ENCODE results near the gene FBXL5.

FBXL5 gene

GRCh38 chr4:15677507-15677988, 22.4 kb upstream of the FBXL5 start:
- Histone ChIP-seq H2AFZ (ENCODE audit: low read depth, low read length, severe bottlenecking) (no peak overlapping the region), H3K4me2 (ENCODE audit: low read depth, low read length, poor library complexity, severe bottlenecking) (peak overlapping the region; percentile 79), H3K9me2 (replicated peaks; ENCODE audit: insufficient read depth, low read length) (no peaks in the 10 kb centered on the region), H4K20me1 (ENCODE audit: low read depth, low read length) (no peaks in the 10 kb centered on the region), H3K27me3 (ENCODE audit: low read length) (no peaks in the 10 kb centered on the region), H3K79me2 (ENCODE audit: insufficient read depth, low read length) (peaks cover 95% of the 10 kb centered on the region), H3K36me3 (ENCODE audit: low read length) (peaks cover 7% of the 10 kb centered on the region; the same call in 1 of the 2 replicates), H3K4me3 (ENCODE audit: insufficient read depth, low read length, poor library complexity, severe bottlenecking) (no peak overlapping the region), H3K9me3 (ENCODE audit: insufficient read depth, low read length) (no peaks in the 10 kb centered on the region), H3F3A (ENCODE audit: insufficient read depth) (peaks cover 32% of the 10 kb centered on the region), H3K9ac (ENCODE audit: low read length) (no peak overlapping the region), H3K27ac (ENCODE audit: low read depth, low read length) (no peak overlapping the region)
- TF ChIP-seq CTCF (IDR thresholded peaks at IDR 0.05; ENCODE audit: insufficient read depth, low read length, poor library complexity, severe bottlenecking) (no peak), EZH2phosphoT487 (conservative IDR thresholded peaks at IDR 0.05; ENCODE audit: low read length) (no peak)

- Histone ChIP-seq H3K36me3 (ENCODE audit: low read length) (peaks cover 7% of the 10 kb centered on the region; the same call in 1 of the 2 replicates), H3K27me3 (ENCODE audit: low read length) (no peaks in the 10 kb centered on the region), H2AFZ (ENCODE audit: low read depth, low read length, severe bottlenecking) (no peak overlapping the region), H3K27ac (ENCODE audit: low read depth, low read length) (peak overlapping the region; percentile 49; the same call in 1 of the 2 replicates), H3K4me3 (ENCODE audit: insufficient read depth, low read length, poor library complexity, severe bottlenecking) (no peak overlapping the region), H3K9me2 (replicated peaks; ENCODE audit: insufficient read depth, low read length) (no peaks in the 10 kb centered on the region), H3K4me2 (ENCODE audit: low read depth, low read length, poor library complexity, severe bottlenecking) (peak overlapping the region; percentile 79), H4K20me1 (ENCODE audit: low read depth, low read length) (no peaks in the 10 kb centered on the region), H3K9ac (ENCODE audit: low read length) (no peak overlapping the region), H3F3A (ENCODE audit: insufficient read depth) (peaks cover 32% of the 10 kb centered on the region), H3K79me2 (ENCODE audit: insufficient read depth, low read length) (peaks cover 94% of the 10 kb centered on the region), H3K9me3 (ENCODE audit: insufficient read depth, low read length) (no peaks in the 10 kb centered on the region)
- TF ChIP-seq CTCF (IDR thresholded peaks at IDR 0.05; ENCODE audit: insufficient read depth, low read length, poor library complexity, severe bottlenecking), result no peak
- no peak for TF ChIP-seq EZH2phosphoT487 (conservative IDR thresholded peaks at IDR 0.05; ENCODE audit: low read length)
Measured at GRCh38 chr4:15676899-15677298, 21.7 kb upstream of the FBXL5 start.

GRCh38 chr4:15676039-15676438, 20.9 kb upstream of the FBXL5 start:
- peaks cover 32% of the 10 kb centered on the region for H3F3A ChIP-seq (ENCODE audit: insufficient read depth)
- H3K9ac ChIP-seq (ENCODE audit: low read length), result no peak overlapping the region
- H3K36me3 ChIP-seq (ENCODE audit: low read length), result peaks cover 7% of the 10 kb centered on the region; the same call in 1 of the 2 replicates
- no peaks in the 10 kb centered on the region for H3K9me2 ChIP-seq (replicated peaks; ENCODE audit: insufficient read depth, low read length)
- H3K4me3 ChIP-seq (ENCODE audit: insufficient read depth, low read length, poor library complexity, severe bottlenecking), result no peak overlapping the region
- H3K27ac ChIP-seq (ENCODE audit: low read depth, low read length), result peak overlapping the region; percentile 49
- peak overlapping the region; percentile 79 for H3K4me2 ChIP-seq (ENCODE audit: low read depth, low read length, poor library complexity, severe bottlenecking)
- H2AFZ ChIP-seq (ENCODE audit: low read depth, low read length, severe bottlenecking), result no peak overlapping the region
- peaks cover 96% of the 10 kb centered on the region for H3K79me2 ChIP-seq (ENCODE audit: insufficient read depth, low read length)
- TF ChIP-seq CTCF (IDR thresholded peaks at IDR 0.05; ENCODE audit: insufficient read depth, low read length, poor library complexity, severe bottlenecking) (no peak), EZH2phosphoT487 (conservative IDR thresholded peaks at IDR 0.05; ENCODE audit: low read length) (no peak)
- H4K20me1 ChIP-seq (ENCODE audit: low read depth, low read length), result no peaks in the 10 kb centered on the region
- H3K9me3 ChIP-seq (ENCODE audit: insufficient read depth, low read length), result no peaks in the 10 kb centered on the region
- H3K27me3 ChIP-seq (ENCODE audit: low read length), result no peaks in the 10 kb centered on the region
